ENCODE measurements around the gene SPINK4. TPM values are rescaled to one million over a fixed set of nuclear protein-coding genes. Genes with fewer than 3 reads are reported as not detected.
A peak's percentile ranks its signal among the peaks of the same experiment; 100 is the strongest.

Gene SPINK4
- total RNA-seq, 1 donor from 2014 or later: not detected

DNA sequence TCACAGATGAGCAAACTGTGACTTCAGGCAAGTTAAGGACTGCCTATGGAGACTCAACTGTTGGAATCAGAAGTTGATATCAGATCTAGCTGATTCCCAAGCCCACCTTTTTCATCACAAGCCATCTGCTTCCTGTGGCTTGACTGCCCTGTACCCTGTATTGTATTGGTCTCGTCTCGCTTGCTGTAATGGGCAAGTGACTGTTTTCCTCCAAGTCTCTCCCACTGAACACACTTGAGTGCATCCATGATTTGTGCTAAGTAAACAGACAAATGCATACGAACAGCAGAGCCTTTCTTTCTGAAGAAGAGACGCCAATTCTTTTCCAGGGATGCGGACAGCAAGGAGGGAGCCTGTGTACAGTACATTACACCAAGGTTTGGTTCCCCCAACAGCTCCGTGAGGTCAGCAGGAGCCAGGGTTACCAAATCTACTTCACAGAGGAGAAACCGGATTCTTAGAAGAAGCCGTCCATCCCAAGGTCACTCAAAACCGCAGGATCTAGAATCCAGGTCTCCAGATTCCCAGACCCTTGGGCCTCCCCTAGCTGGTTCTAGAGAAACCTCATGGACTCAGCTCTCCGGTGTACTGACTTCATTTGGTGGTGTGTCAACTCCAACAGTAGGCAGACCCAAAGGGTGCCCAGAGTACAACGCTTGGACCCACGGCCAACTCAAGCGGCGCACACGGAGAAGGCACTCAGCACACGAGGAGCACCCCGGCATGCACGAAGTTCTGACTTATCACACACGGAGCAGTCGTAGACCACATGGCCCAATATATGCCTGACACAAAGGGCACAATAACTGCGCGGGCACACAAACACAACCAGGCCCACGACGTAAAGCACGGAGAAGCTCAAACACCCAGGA is 23.4 kb downstream of the SPINK4 start:
- peak overlapping the region; percentile 90 for H3K27ac ChIP-seq
- peak; percentile 0 for ATAC-seq
- intact Hi-C loops (cut with DNase I): no loop called here

DNA sequence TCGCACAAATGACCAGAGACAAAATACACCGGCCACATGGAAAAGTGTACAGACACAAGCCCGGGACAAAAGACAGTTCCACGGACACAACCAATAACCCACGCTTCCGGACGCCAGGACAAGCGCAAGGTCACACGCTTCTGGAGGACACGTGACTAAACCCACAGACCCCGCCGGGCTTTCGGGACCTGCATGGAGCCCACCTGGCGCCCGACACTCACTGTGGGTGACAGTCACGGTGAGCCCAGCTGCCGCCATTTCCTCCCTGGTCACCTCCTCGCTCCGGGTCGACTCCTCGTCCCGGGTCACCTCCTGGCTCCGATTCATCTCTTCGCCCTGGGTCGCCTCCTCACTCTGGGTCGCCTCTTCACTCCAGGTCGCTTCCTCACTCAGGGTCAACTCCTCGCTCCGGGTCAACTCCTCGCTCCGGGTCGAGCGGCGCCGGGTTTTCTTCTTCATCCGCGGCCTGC is 24.1 kb downstream of the SPINK4 start:
- no peaks in the 10 kb centered on the region for H3K27me3 ChIP-seq
- H3K4me3 ChIP-seq: peak overlapping the region; percentile 85
- no peaks in the 10 kb centered on the region for H3K9me3 ChIP-seq
- peak overlapping the region; percentile 90 for H3K27ac ChIP-seq
- DNase-seq (no peak), ATAC-seq (peak; percentile 7)
- intact Hi-C loops (cut with DNase I): no loop called here
- H3K4me1 ChIP-seq: peaks cover 21% of the 10 kb centered on the region
- H3K36me3 ChIP-seq: peaks cover 60% of the 10 kb centered on the region
- TF ChIP-seq, protein P1, sequence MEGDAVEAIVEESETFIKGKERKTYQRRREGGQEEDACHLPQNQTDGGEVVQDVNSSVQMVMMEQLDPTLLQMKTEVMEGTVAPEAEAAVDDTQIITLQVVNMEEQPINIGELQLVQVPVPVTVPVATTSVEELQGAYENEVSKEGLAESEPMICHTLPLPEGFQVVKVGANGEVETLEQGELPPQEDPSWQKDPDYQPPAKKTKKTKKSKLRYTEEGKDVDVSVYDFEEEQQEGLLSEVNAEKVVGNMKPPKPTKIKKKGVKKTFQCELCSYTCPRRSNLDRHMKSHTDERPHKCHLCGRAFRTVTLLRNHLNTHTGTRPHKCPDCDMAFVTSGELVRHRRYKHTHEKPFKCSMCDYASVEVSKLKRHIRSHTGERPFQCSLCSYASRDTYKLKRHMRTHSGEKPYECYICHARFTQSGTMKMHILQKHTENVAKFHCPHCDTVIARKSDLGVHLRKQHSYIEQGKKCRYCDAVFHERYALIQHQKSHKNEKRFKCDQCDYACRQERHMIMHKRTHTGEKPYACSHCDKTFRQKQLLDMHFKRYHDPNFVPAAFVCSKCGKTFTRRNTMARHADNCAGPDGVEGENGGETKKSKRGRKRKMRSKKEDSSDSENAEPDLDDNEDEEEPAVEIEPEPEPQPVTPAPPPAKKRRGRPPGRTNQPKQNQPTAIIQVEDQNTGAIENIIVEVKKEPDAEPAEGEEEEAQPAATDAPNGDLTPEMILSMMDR (IDR thresholded peaks at IDR 0.05): no peak

More for the DNA sequence above, 23.4 kb downstream of the SPINK4 start:
- Histone ChIP-seq H3K9me3 (no peaks in the 10 kb centered on the region), H3K36me3 (peaks cover 62% of the 10 kb centered on the region), H3K4me1 (peaks cover 21% of the 10 kb centered on the region), H3K4me3 (peak overlapping the region; percentile 85), H3K27me3 (no peaks in the 10 kb centered on the region)
- no peak for DNase-seq
- TF ChIP-seq, protein P1 (IDR thresholded peaks at IDR 0.05): no peak

GRCh38 chr9:33264473-33265177 is 24.7 kb downstream of the SPINK4 start, which contains the start of the genes BAG1 and CHMP5:
BAG1 (minus strand) TSS chr9:33264708.
CHMP5 (plus strand) TSS chr9:33265049; CDS start chr9:33265079, 30 bp downstream.
- H3K9me3 ChIP-seq: no peaks in the 10 kb centered on the region
- H3K27me3 ChIP-seq: no peaks in the 10 kb centered on the region
- ATAC-seq: peak; percentile 99
- H3K4me3 ChIP-seq: peak within 1 kb of the TSS; percentile 85
- intact Hi-C loops (cut with DNase I): no loop called here
- peak within 1 kb of the TSS; percentile 90 for H3K27ac ChIP-seq
- DNase-seq: peak; percentile 100
- peaks cover 60% of the 10 kb centered on the region for H3K36me3 ChIP-seq
- H3K4me1 ChIP-seq: peaks cover 21% of the 10 kb centered on the region
- TF ChIP-seq, protein P1 (IDR thresholded peaks at IDR 0.05): peak; percentile 10

GRCh38 chr9:33265211-33265865 is 25.4 kb downstream of the SPINK4 start:
- intact Hi-C loops (cut with DNase I): no loop called here
- peaks cover 60% of the 10 kb centered on the region for H3K36me3 ChIP-seq
- DNase-seq: no peak
- TF ChIP-seq, protein P1 (IDR thresholded peaks at IDR 0.05): no peak
- ATAC-seq: no peak
- H3K9me3 ChIP-seq: no peaks in the 10 kb centered on the region
- no peaks in the 10 kb centered on the region for H3K27me3 ChIP-seq
- H3K27ac ChIP-seq: peak overlapping the region; percentile 88
- H3K4me3 ChIP-seq: peak overlapping the region; percentile 85
- H3K4me1 ChIP-seq: peaks cover 21% of the 10 kb centered on the region

GRCh38 chr9:33267151-33267767 is 27.3 kb downstream of the SPINK4 start:
- DNase-seq (no peak), ATAC-seq (no peak)
- Histone ChIP-seq H3K4me1 (peaks cover 21% of the 10 kb centered on the region), H3K4me3 (no peak overlapping the region), H3K27me3 (no peaks in the 10 kb centered on the region), H3K9me3 (no peaks in the 10 kb centered on the region), H3K27ac (no peak overlapping the region), H3K36me3 (peaks cover 60% of the 10 kb centered on the region)
- TF ChIP-seq, protein P1 (IDR thresholded peaks at IDR 0.05): no peak
- intact Hi-C loops (cut with DNase I): no loop called here
